CD4-positive, alpha-beta T cell treated with Interleukin-6 at 100 ng/mL for 8 hours (primary cell): ENCODE measurements around the gene NHS.

ENCODE experiments used
- DNase-seq: peaks from one replicate; pipeline ENCODE4 v3.0.0-alpha.2; 2020; ENCODE audit warnings: mixed read lengths, low spot score

NHS gene

GRCh38 chrX:17590892-17591740 is 216.1 kb downstream of the NHS start:
- no peak for DNase-seq

GRCh38 chrX:17591741-17592110 is 216.7 kb downstream of the NHS start:
- no peak for DNase-seq

- no peak for DNase-seq
These were observed 217.1 kb downstream of the NHS start for GRCh38 chrX:17592117-17592516.

GRCh38 chrX:17594693-17595092 is 219.7 kb downstream of the NHS start:
- no peak for DNase-seq

- DNase-seq: no peak
These were observed 220.5 kb downstream of the NHS start for GRCh38 chrX:17595456-17596035.

- DNase-seq: no peak
These were observed 221.1 kb downstream of the NHS start for GRCh38 chrX:17596061-17596460.

- DNase-seq: no peak
These were observed 221.7 kb downstream of the NHS start for GRCh38 chrX:17596546-17597205.

GRCh38 chrX:17597327-17597726 is 222.3 kb downstream of the NHS start:
- no peak for DNase-seq

GRCh38 chrX:17597836-17598439 is 222.9 kb downstream of the NHS start:
- DNase-seq: no peak

GRCh38 chrX:17601441-17602200 is 226.6 kb downstream of the NHS start:
- no peak for DNase-seq

- no peak for DNase-seq
These were observed 227.2 kb downstream of the NHS start for GRCh38 chrX:17602245-17602644.

- no peak for DNase-seq
These were observed 228.2 kb downstream of the NHS start for GRCh38 chrX:17603196-17603595.

GRCh38 chrX:17605676-17606075 is 230.7 kb downstream of the NHS start:
- DNase-seq: no peak

GRCh38 chrX:17606231-17606630 is 231.2 kb downstream of the NHS start:
- no peak for DNase-seq

GRCh38 chrX:17608888-17609287 is 233.9 kb downstream of the NHS start:
- no peak for DNase-seq

GRCh38 chrX:17610788-17611187 is 235.8 kb downstream of the NHS start:
- DNase-seq: no peak

- no peak for DNase-seq
These were observed 239.1 kb downstream of the NHS start for GRCh38 chrX:17613979-17614588.

GRCh38 chrX:17616936-17617335 is 241.9 kb downstream of the NHS start:
- no peak for DNase-seq

- no peak for DNase-seq
These were observed 242.8 kb downstream of the NHS start for GRCh38 chrX:17617806-17618205.

GRCh38 chrX:17621566-17622270 is 246.7 kb downstream of the NHS start:
- DNase-seq: no peak

- no peak for DNase-seq
These were observed 247.3 kb downstream of the NHS start for GRCh38 chrX:17622331-17622730.
